GM19324 (cell line): ENCODE results near the gene ARHGEF33.

Experiments
- ATAC-seq: cut with Tn5 transposase; IDR thresholded peaks from one replicate; pipeline ENCODE4 v1.9.1; 2021; ENCODE audit warnings: mild to moderate bottlenecking, moderate library complexity; ENCODE audit not compliant: unreplicated experiment, low FRiP score

ARHGEF33 gene

GRCh38 chr2:38951766-38952165 is 62.1 kb downstream of the ARHGEF33 start:
- no peak for ATAC-seq

DNA sequence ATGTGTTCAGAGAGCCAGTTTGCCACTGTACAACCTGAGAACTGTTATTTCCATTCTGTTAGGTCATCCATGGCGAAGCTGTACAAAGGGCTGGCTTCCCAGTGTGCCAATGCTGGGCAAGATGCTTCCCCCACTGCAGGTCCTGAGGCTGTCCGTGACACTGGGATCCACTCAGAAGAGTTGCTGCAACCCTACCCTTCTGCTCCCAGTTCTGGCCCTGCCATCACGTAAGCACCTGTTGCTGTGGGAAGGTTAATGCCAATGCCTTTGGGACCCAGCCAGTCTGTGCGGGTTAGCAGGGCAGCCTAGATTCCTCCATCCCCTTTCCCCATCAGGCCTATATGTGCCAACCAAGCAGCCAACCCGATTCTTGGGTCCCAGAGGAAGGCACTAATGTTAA is 68.3 kb downstream of the ARHGEF33 start:
- no peak for ATAC-seq

GRCh38 chr2:38959466-38959865 is 69.8 kb downstream of the ARHGEF33 start:
- ATAC-seq, result no peak

- peak; percentile 51 for ATAC-seq
These were observed 70.4 kb downstream of the ARHGEF33 start for GRCh38 chr2:38959938-38960608.

GRCh38 chr2:38960609-38961320 is 71.1 kb downstream of the ARHGEF33 start:
- peak; percentile 9 for ATAC-seq

DNA sequence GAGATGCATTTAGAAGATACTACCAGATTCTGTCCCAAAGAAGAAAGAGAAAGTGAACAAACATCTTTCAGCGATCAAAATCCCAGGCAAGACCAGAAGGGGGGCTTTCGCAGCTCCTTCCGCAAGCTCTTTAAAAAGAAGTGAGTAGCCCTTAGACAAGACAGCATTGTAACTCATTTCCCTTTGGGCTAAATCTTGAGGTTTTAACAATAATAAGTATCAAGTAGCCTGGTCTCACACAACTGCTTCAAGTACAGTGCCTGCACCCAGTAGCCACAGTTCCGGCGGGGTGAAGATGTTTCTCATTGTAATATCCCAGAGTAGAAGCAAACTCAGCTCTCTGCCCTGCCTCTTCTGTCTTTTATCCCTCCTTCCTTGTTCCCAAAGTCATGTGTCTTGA is 76.3 kb downstream of the ARHGEF33 start:
- ATAC-seq, result no peak

DNA sequence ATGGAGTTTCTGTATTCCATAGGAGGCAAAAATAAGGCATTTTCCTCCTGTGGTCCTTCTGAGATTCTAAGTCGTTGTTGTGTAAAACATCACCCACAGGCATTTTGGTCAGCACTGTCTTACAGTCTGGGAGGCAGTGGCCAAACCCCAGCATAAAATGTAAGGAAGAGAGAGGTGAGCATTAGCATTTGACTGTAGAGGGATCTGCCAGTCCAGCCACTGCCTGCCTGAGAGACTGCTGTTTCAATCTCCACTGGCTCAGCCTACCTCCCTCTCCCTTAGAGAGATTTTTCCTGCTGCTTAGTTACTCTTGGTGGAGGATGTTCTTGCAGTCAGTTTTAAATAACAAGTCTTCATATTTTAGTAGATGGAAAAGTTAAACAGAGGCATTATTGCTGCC is 77.0 kb downstream of the ARHGEF33 start:
- no peak for ATAC-seq

GRCh38 chr2:38968021-38968420 is 78.3 kb downstream of the ARHGEF33 start:
- no peak for ATAC-seq

- no peak for ATAC-seq
These were observed 81.7 kb downstream of the ARHGEF33 start for GRCh38 chr2:38971377-38971776.

GRCh38 chr2:38973266-38973665 is 83.6 kb downstream of the ARHGEF33 start:
- no peak for ATAC-seq

- no peak for ATAC-seq
These were observed 85.4 kb downstream of the ARHGEF33 start for GRCh38 chr2:38975042-38975441.

DNA sequence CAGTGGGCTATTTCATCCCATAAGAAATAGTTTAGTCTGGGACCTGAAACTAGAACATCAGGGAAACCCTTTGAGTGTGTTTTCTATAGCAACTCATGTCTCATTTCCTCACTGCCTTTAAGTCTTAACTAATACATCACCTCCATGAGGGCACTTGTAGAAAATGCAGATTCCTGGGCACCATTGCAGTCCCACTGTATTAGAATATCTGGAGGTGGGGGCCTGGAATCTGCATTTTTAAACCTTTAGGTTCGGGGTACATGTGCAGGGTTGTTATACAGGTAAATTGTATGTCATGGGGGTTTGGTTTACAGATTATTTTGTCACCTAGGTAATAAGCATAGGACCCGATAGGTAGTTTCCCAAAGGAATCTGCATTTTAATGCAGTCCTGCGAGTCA is 87.4 kb downstream of the ARHGEF33 start:
- ATAC-seq, result no peak

- ATAC-seq, result no peak
These were observed 88.7 kb downstream of the ARHGEF33 start for GRCh38 chr2:38978296-38978903.

DNA sequence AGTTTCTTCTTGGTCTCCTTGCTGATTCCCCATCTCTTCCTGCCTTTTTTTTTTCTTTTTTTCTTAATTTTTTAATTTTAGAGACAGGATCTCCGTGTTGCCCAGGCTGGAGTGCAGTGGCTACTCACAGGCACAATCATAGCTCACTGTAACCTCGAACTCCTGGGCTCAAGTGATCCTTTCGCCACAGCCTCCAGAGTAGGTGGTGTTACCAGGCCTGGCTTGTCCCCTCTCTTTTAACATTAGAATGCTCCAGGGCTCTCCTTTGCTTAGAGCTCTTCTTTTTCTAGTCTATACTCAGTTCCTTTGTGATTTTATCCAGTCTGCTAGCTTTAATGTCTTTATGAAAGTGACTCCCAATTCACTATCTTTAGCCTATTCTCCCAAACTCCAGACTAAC is 89.2 kb downstream of the ARHGEF33 start:
- no peak for ATAC-seq

GRCh38 chr2:38981003-38981669 is 91.5 kb downstream of the ARHGEF33 start:
- no peak for ATAC-seq

DNA sequence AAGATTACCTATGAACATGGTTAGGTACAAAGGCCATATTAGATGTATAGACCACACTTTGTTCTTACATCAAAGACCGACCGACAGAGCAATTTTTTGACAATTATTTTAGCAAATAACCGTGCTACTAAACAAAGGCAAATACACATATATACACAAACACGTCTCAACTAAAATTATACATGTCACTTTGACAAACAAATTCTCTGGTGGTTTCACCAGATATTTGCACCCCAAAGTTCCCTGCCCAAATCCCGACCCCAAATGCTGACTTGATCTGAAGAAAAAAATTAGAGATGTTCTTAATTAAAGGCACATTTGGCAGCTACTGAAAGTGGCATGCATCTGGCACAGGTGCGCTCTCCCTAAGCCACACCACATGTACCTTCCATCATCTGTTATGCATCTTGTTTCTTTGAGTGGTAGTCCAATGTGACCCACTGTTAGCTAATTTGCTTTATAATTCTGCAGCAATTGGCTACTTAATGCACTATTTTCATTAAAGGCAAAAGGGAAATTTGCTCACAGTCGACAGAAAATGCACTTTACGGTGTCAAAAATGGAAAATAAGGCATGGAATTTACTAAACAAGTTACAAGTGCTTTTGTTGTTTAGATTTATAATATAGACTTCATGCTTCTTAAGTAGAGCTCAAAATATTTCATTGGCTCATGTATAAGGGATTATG is 92.1 kb downstream of the ARHGEF33 start:
- ATAC-seq, result no peak

- no peak for ATAC-seq
These were observed 92.8 kb downstream of the ARHGEF33 start for GRCh38 chr2:38982498-38982897.

GRCh38 chr2:38988716-38989115 is 99.0 kb downstream of the ARHGEF33 start:
- ATAC-seq, result no peak

GRCh38 chr2:38991899-38992298 is 102.2 kb downstream of the ARHGEF33 start:
- no peak for ATAC-seq

DNA sequence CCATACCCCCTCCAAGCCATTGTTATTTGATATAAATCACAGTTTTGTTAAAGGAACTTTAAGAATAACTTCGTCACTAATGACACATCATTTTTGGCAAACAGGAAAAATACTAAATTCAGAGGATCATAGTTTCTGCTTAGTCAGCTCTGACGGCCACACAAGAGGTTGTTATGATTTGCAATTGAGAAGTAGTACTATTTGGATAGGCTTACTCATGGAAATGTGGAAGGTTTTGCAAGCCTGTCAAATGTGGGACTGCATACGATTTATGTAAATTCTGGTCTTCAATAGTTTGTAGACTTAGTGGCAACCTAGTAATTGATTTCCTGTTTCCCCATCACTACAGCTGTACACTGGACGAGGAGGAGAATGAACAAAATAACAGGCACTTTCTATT is 108.1 kb downstream of the ARHGEF33 start:
- no peak for ATAC-seq

DNA sequence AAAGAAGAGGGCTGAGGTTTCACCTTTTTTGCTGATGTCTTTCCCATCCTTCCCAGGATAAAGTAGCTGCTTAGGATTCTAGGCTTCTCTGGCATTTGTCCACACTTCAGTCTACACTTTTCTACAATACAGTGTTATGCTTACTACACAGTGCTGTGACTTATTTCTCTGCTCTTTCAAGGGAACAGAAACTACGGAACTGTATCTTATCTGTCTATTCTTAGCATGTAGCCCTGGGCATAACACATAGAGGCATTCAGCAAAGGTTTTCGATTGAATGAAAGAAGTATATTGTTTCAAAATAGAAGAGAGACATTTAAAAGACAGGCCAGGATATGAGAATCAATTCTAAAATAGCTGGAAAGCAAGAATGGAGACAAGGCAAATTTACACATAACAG is 110.9 kb downstream of the ARHGEF33 start:
- no peak for ATAC-seq
